ENCODE data around the gene BIN1. TPM values are rescaled to one million over a fixed set of nuclear protein-coding genes. Genes with fewer than 3 reads are reported as not detected.

BIN1 gene
- total RNA-seq: 1,000 to 10,000 TPM; 1,150 to 2,167 (median 1,736) TPM

- intact Hi-C loops (cut with DNase I; ENCODE audit: low total_unique reads): loop anchor here (5.0 kb wide), 1 partner anchor 920 kb away; the partner anchor contains the start of gene SAP130
- Histone ChIP-seq H3K27ac (peak within 1 kb of the TSS; percentile 97 to 100 (median 100)), H3K36me3 (no peaks in the 10 kb centered on the region), H3K4me1 (peaks cover 26 to 44% of the 10 kb centered on the region in 2 donors), H3K4me3 (peak within 1 kb of the TSS; percentile 81 to 95 (median 90)), H3K27me3 (no peaks in the 10 kb centered on the region), H3K9me3 (no peaks in the 10 kb centered on the region)
- peak; percentile 99 for TF ChIP-seq POLR2A (IDR thresholded peaks at IDR 0.05)
- TF ChIP-seq CTCF (IDR thresholded peaks at IDR 0.05 in 4 of 5, conservative IDR thresholded peaks at IDR 0.05 in 1 of 5): peak in 1 of 5 experiments; percentile 10
- DNase-seq (peak; percentile 87 to 96), ATAC-seq (peak; percentile 56 to 60)
- in situ Hi-C loops (cut with MboI; ENCODE audit: low sequenced_read_pairs in 4 of 4): no loop called here
These were observed at the start of gene BIN1 for GRCh38 chr2:127106991-127107621. TSS of gene BIN1 (minus strand) at chr2:127107154. CDS start at chr2:127106943, 211 bp downstream.

DNA sequence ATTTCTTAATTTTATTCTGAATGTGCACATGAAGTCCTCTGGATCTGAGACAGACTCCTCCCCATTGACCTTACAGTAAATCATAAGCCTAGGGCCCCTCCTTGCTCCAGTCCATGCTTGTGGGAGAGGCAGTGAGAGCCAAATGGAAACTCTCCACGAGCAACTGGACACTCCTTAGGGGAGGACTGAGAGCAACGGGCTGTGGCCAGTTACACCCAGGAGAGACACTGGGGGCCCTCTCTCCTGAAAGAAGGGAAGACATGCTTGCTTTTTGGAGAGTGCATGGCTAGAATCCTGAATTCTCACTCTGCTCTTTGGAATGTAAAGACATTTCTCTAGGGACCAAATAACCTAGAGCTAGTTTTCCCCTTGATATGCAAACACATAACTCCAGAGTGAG lies 49.0 kb upstream of the BIN1 start:
- Histone ChIP-seq H3K4me1 (peaks cover 20 to 44% of the 10 kb centered on the region in 2 donors), H3K27me3 (no peaks in the 10 kb centered on the region), H3K4me3 (no peak overlapping the region), H3K36me3 (no peaks in the 10 kb centered on the region), H3K27ac (peak overlapping the region; percentile 89 to 99 (median 93)), H3K9me3 (no peaks in the 10 kb centered on the region)
- intact Hi-C loops (cut with DNase I; ENCODE audit: low total_unique reads) (no loop called here), in situ Hi-C loops (cut with MboI; ENCODE audit: low sequenced_read_pairs in 4 of 4) (loop anchor here in 1 of 4 donors (10.0 kb wide), 1 partner anchor 91 kb away; no protein-coding TSS in a partner anchor)
- TF ChIP-seq POLR2A (IDR thresholded peaks at IDR 0.05) (peak in 1 of 2 donors; percentile 12), CTCF (IDR thresholded peaks at IDR 0.05 in 4 of 5, conservative IDR thresholded peaks at IDR 0.05 in 1 of 5) (no peak)
- DNase-seq (peak; percentile 55 to 87), ATAC-seq (peak; percentile 71)

- TF ChIP-seq CTCF (IDR thresholded peaks at IDR 0.05 in 4 of 5, conservative IDR thresholded peaks at IDR 0.05 in 1 of 5): no peak
- TF ChIP-seq POLR2A (IDR thresholded peaks at IDR 0.05): no peak
These were observed 48.2 kb upstream of the BIN1 start for GRCh38 chr2:127155028-127155581.

GRCh38 chr2:127154396-127154795 lies 47.4 kb upstream of the BIN1 start:
- Histone ChIP-seq H3K9me3 (no peaks in the 10 kb centered on the region), H3K36me3 (no peaks in the 10 kb centered on the region), H3K4me3 (no peak overlapping the region), H3K27ac (peak overlapping the region; percentile 89 to 99 (median 93)), H3K27me3 (no peaks in the 10 kb centered on the region), H3K4me1 (peaks cover 21 to 45% of the 10 kb centered on the region in 2 donors)
- DNase-seq (no peak), ATAC-seq (no peak)
- TF ChIP-seq POLR2A (IDR thresholded peaks at IDR 0.05) (no peak), CTCF (IDR thresholded peaks at IDR 0.05 in 4 of 5, conservative IDR thresholded peaks at IDR 0.05 in 1 of 5) (no peak)
- in situ Hi-C loops (cut with MboI; ENCODE audit: low sequenced_read_pairs in 4 of 4) (loop anchor here in 1 of 4 donors (10.0 kb wide), 1 partner anchor 90 kb away; no protein-coding TSS in a partner anchor), intact Hi-C loops (cut with DNase I; ENCODE audit: low total_unique reads) (no loop called here)

More at GRCh38 chr2:127155028-127155581, 48.2 kb upstream of the BIN1 start:
- ATAC-seq (peak; percentile 55 to 57), DNase-seq (peak in 1 of 2 donors; percentile 67)
- H3K27me3 ChIP-seq: no peaks in the 10 kb centered on the region
- H3K9me3 ChIP-seq: no peaks in the 10 kb centered on the region
- intact Hi-C loops (cut with DNase I; ENCODE audit: low total_unique reads) (no loop called here), in situ Hi-C loops (cut with MboI; ENCODE audit: low sequenced_read_pairs in 4 of 4) (loop anchor here in 1 of 4 donors (10.0 kb wide), 1 partner anchor 90 kb away; no protein-coding TSS in a partner anchor)
- no peaks in the 10 kb centered on the region for H3K36me3 ChIP-seq
- peaks cover 20 to 44% of the 10 kb centered on the region in 2 donors for H3K4me1 ChIP-seq
- H3K27ac ChIP-seq: peak overlapping the region; percentile 89 to 99 (median 93)
- no peak overlapping the region for H3K4me3 ChIP-seq

Measured in gastrocnemius medialis (tissue), 4 donors.